ENCODE measurements around the gene SH3GLB2.
A peak's percentile ranks its signal among the peaks of the same experiment; 100 is the strongest.

The SH3GLB2 gene

GRCh38 chr9:129028192-129028966 is at the start of gene SH3GLB2:
Gene SH3GLB2 (minus strand): TSS chr9:129028331. CDS start chr9:129028154, 177 bp downstream.
- DNase-seq (ENCODE audit: low spot score): peak; percentile 96

- DNase-seq (ENCODE audit: low spot score): no peak
Observed at GRCh38 chr9:129077236-129077635, 49.1 kb upstream of the SH3GLB2 start.

GRCh38 chr9:129076640-129077037 is 48.5 kb upstream of the SH3GLB2 start:
- no peak for DNase-seq (ENCODE audit: low spot score)

- DNase-seq (ENCODE audit: low spot score): no peak
Observed at GRCh38 chr9:129075996-129076639, 48.0 kb upstream of the SH3GLB2 start.

- DNase-seq (ENCODE audit: low spot score): no peak
Observed at GRCh38 chr9:129074106-129074505, 46.0 kb upstream of the SH3GLB2 start.

- DNase-seq (ENCODE audit: low spot score): no peak
Observed at GRCh38 chr9:129073404-129073803, 45.3 kb upstream of the SH3GLB2 start.

- DNase-seq (ENCODE audit: low spot score): no peak
Observed at GRCh38 chr9:129072171-129072570, 44.0 kb upstream of the SH3GLB2 start.

GRCh38 chr9:129071526-129072126 is 43.5 kb upstream of the SH3GLB2 start:
- DNase-seq (ENCODE audit: low spot score): no peak

GRCh38 chr9:129070696-129071525 is 42.8 kb upstream of the SH3GLB2 start:
- DNase-seq (ENCODE audit: low spot score): no peak

- no peak for DNase-seq (ENCODE audit: low spot score)
Observed at GRCh38 chr9:129069862-129070641, 41.9 kb upstream of the SH3GLB2 start.

- DNase-seq (ENCODE audit: low spot score): peak; percentile 24
Observed at GRCh38 chr9:129068990-129069861, 41.1 kb upstream of the SH3GLB2 start.

- no peak for DNase-seq (ENCODE audit: low spot score)
Observed at GRCh38 chr9:129068110-129068509, 40.0 kb upstream of the SH3GLB2 start.

GRCh38 chr9:129064499-129064908 is 36.4 kb upstream of the SH3GLB2 start:
- no peak for DNase-seq (ENCODE audit: low spot score)

- DNase-seq (ENCODE audit: low spot score): no peak
Observed at GRCh38 chr9:129063061-129063460, 34.9 kb upstream of the SH3GLB2 start.

GRCh38 chr9:129060991-129061390 is 32.9 kb upstream of the SH3GLB2 start:
- no peak for DNase-seq (ENCODE audit: low spot score)

- DNase-seq (ENCODE audit: low spot score): no peak
Observed at GRCh38 chr9:129059796-129060785, 32.0 kb upstream of the SH3GLB2 start.

GRCh38 chr9:129058965-129059795 is 31.0 kb upstream of the SH3GLB2 start:
- DNase-seq (ENCODE audit: low spot score): no peak

GRCh38 chr9:129054163-129054851 is 26.2 kb upstream of the SH3GLB2 start:
- no peak for DNase-seq (ENCODE audit: low spot score)
